Stimulated activated naive B cell treated with anti-CD40 and anti-IgM and Interleukin-4, amounts not matched to agents 10 μg/mL and 1 μg/mL and 100 μg/mL, for 72 hours (primary cell): ENCODE measurements around the gene CCR7.
A peak's percentile ranks its signal among the peaks of the same experiment; 100 is the strongest.

Experiments used
- ATAC-seq, 2 donors: fragments of 150-1000 bp; cut with Tn5 transposase; replicated peaks; 2 replicates each; pipeline ENCODE4 v1.10.0; 2021; ENCODE audit warnings: moderate library complexity in 1 of 2
- DNase-seq: peaks from one replicate; pipeline ENCODE4 v3.0.0; 2021
- H3K27ac Mint-ChIP-seq: one replicate; pipeline ENCODE4 v1.8.0; 2022; ENCODE audit warnings: mild to moderate bottlenecking, mixed read lengths
- H3K27me3 Mint-ChIP-seq, 2 donors: one replicate each; pipeline ENCODE4 v1.8.0; 2022; ENCODE audit warnings: mixed read lengths in 2 of 2
- H3K36me3 Mint-ChIP-seq, 2 donors: one replicate each; pipeline ENCODE4 v1.8.0; 2022; ENCODE audit warnings: mixed read lengths in 2 of 2, mild to moderate bottlenecking in 1 of 2
- H3K4me1 Mint-ChIP-seq, 2 donors: one replicate each; pipeline ENCODE4 v1.8.0; 2022; ENCODE audit warnings: mixed read lengths in 2 of 2, mild to moderate bottlenecking in 1 of 2
- H3K4me3 Mint-ChIP-seq, 2 donors: one replicate each; pipeline ENCODE4 v1.8.0; 2022; ENCODE audit warnings: mild to moderate bottlenecking in 2 of 2, mixed read lengths in 2 of 2, moderate library complexity in 1 of 2
- H3K9me3 Mint-ChIP-seq, 2 donors: one replicate each; pipeline ENCODE4 v1.8.0; 2022; ENCODE audit warnings: mixed read lengths in 2 of 2, mild to moderate bottlenecking in 1 of 2

Gene CCR7

GRCh38 chr17:40564883-40565768, at the start of gene CCR7:
Gene CCR7, minus strand, starts transcription at chr17:40565472. Its CDS starts 63 bp downstream, at chr17:40565409.
- Mint-ChIP-seq H3K4me3 (peak within 1 kb of the TSS; percentile 89 to 98), H3K27ac (peak within 1 kb of the TSS; percentile 100), H3K9me3 (peaks cover 0 to 4% of the 10 kb centered on the region in 2 donors), H3K4me1 (peaks cover 43 to 88% of the 10 kb centered on the region in 2 donors), H3K27me3 (no peaks in the 10 kb centered on the region), H3K36me3 (peaks cover 51 to 57% of the 10 kb centered on the region in 2 donors)
- ATAC-seq (peak; percentile 38 to 56), DNase-seq (peak; percentile 85)

DNA sequence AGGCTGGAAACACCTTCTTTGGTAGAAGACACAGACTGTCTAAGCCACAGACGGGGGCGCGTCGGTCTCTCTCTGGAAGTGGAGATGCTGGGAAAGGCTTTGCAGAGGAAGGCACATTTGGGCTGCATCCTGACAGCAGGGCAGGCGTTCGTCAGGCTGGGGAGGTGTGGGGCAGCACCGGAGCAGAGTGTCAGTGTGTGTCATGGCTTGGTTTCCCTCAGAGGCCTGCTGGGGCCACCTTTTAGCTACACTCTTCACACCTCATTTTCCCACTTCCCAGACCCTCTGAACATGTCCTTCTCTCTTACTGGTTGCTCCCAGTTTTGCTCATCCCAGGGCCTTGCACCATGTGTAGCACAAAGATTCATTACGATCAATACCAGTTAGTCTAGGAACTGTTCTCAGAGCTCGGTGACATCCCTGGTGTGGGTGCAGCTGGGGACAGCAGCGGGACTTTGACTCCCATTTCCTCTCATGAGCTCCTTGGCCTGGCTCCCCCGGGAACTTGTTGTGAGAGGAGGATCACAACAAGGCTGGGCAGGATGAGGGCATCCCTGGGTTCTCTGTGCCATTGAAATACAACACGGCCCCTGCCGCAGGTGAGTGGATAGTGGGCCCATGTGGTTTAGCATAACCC, 49.3 kb upstream of the CCR7 start:
- H3K36me3 Mint-ChIP-seq: no peaks in the 10 kb centered on the region
- H3K4me1 Mint-ChIP-seq: peaks cover 64 to 89% of the 10 kb centered on the region in 2 donors
- no peaks in the 10 kb centered on the region for H3K27me3 Mint-ChIP-seq
- H3K4me3 Mint-ChIP-seq: peak overlapping the region; percentile 60 to 62
- ATAC-seq: no peak
- peak overlapping the region; percentile 95 for H3K27ac Mint-ChIP-seq
- no peak for DNase-seq
- H3K9me3 Mint-ChIP-seq: no peaks in the 10 kb centered on the region

DNA sequence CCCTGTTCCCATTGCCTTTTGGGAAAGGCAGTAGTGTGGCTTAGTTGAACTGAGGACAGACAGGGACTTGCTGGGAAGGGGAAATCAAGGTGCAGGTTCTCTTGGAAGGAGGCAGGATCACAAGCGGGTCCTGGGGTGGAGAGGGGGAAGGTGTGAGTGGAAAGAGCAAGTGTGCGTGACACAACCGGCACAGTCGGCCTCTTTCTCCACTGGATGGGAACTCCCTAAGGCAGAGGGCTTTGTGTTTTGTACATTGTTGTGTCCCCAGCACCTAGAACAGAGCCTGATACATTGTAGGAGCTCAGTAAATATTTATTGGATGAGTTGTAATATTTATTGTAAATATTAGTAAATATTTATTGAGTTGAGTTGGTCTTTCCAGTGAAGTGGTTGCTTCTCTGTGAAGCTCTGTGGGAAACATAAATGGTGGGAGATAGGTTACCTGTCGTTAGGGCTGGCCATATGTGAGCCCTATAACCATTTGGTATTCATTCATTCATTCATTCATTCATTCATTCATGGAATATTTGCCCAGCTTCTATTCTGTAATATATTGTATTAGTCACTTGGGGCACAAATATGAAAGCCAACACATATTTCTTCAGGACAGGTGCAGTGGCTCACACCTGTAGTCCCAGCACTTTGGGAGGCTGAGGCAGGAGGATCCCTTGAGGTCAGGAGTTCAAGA, 48.3 kb upstream of the CCR7 start:
- Mint-ChIP-seq H3K9me3 (no peaks in the 10 kb centered on the region), H3K27me3 (no peaks in the 10 kb centered on the region), H3K4me3 (peak overlapping the region in 1 of 2 donors; percentile 29), H3K36me3 (no peaks in the 10 kb centered on the region), H3K27ac (peak overlapping the region; percentile 92), H3K4me1 (peaks cover 67 to 90% of the 10 kb centered on the region in 2 donors)
- ATAC-seq: no peak
- DNase-seq: no peak

GRCh38 chr17:40612599-40613244, 47.5 kb upstream of the CCR7 start:
- Mint-ChIP-seq H3K36me3 (no peaks in the 10 kb centered on the region), H3K27ac (peak overlapping the region; percentile 92), H3K4me1 (peaks cover 70 to 94% of the 10 kb centered on the region in 2 donors), H3K4me3 (peak overlapping the region in 1 of 2 donors; percentile 29), H3K27me3 (no peaks in the 10 kb centered on the region), H3K9me3 (no peaks in the 10 kb centered on the region)
- no peak for ATAC-seq
- no peak for DNase-seq

DNA sequence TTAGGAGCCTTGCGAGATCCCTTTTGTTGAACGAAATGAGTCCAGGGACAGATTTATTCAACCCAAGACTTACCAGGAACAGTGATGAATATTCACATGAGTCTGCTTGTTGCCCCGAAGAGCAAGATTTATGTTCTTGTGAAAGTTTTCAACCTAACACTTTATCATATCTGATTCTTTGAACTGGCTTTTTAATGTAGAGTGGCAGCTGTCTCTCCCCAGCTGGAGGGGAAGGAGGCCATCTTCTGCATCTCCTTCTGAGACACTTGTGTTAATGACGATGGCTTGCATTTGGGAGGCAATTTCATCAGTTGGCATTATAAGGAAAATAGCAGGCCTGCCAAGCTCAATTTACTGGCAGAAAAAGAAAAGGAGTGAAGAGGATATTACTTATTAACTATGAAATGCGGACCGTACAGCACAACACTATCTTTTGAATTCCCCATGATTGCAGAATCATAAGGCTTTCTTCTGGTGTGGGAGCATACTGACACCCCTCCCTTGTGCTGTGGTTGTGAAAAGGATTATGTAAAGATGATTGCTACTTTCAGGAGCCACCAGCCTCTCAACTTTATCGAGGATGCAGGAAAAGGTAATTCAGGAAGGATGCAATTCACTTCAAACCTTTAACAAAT, 46.7 kb upstream of the CCR7 start:
- no peak for ATAC-seq
- DNase-seq: no peak
- H3K27me3 Mint-ChIP-seq: no peaks in the 10 kb centered on the region
- peak overlapping the region; percentile 25 for H3K27ac Mint-ChIP-seq
- no peak overlapping the region for H3K4me3 Mint-ChIP-seq
- no peaks in the 10 kb centered on the region for H3K36me3 Mint-ChIP-seq
- no peaks in the 10 kb centered on the region for H3K9me3 Mint-ChIP-seq
- peaks cover 68 to 94% of the 10 kb centered on the region in 2 donors for H3K4me1 Mint-ChIP-seq

DNA sequence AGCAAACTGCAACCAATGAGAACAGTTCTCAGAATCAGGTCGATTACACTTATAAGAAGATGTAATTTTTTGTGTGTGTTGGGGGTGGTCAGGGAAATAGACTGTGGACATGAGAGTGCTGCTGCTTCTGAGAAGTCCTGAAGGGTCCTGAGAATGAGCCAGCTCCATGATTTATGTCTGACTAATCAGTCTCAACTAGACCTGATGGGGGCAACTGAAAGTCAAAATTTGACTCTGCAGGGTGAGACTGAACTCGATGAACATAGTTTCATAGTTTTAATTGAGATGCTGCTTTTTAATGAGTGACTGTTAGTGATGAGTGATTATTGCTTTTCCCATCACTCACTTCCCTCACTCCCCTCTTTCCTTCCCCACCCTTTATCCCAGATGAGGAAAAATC, 45.1 kb upstream of the CCR7 start:
- H3K27ac Mint-ChIP-seq: peak overlapping the region; percentile 68
- DNase-seq (no peak), ATAC-seq (no peak)

GRCh38 chr17:40608061-40608581, 42.8 kb upstream of the CCR7 start:
- no peak overlapping the region for H3K4me3 Mint-ChIP-seq

More for the DNA sequence above, 45.1 kb upstream of the CCR7 start:
- H3K36me3 Mint-ChIP-seq: no peaks in the 10 kb centered on the region
- no peak overlapping the region for H3K4me3 Mint-ChIP-seq
- peaks cover 54 to 81% of the 10 kb centered on the region in 2 donors for H3K4me1 Mint-ChIP-seq
- no peaks in the 10 kb centered on the region for H3K27me3 Mint-ChIP-seq
- H3K9me3 Mint-ChIP-seq: no peaks in the 10 kb centered on the region

DNA sequence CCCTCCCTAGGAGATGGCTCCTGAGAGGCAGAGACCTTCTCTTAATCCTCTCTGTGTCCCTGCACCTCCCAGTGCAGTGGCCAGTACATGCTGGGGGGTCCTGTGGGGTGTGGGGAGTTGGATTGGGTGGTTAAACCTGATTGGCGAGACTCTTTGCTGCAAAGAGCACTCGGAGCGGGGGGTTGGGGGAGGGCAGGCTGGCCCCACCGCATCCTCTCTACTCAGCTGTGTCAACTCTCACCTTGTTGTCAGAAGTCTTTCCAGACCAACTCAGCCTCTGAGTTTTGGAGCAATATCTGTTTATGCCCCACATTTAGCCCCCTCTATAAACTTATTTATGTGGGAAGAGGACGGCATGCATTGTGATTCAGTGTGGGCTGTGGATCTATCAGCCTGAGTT, 42.4 kb upstream of the CCR7 start:
- ATAC-seq (no peak), DNase-seq (no peak)
- H3K4me3 Mint-ChIP-seq: no peak overlapping the region
- H3K27me3 Mint-ChIP-seq: no peaks in the 10 kb centered on the region
- peak overlapping the region; percentile 9 for H3K27ac Mint-ChIP-seq
- no peaks in the 10 kb centered on the region for H3K36me3 Mint-ChIP-seq
- no peaks in the 10 kb centered on the region for H3K9me3 Mint-ChIP-seq
- H3K4me1 Mint-ChIP-seq: peaks cover 57 to 81% of the 10 kb centered on the region in 2 donors

More at GRCh38 chr17:40608061-40608581, 42.8 kb upstream of the CCR7 start:
- Mint-ChIP-seq H3K4me1 (peaks cover 55 to 81% of the 10 kb centered on the region in 2 donors), H3K27ac (no peak overlapping the region), H3K9me3 (no peaks in the 10 kb centered on the region), H3K36me3 (no peaks in the 10 kb centered on the region), H3K27me3 (no peaks in the 10 kb centered on the region)
- ATAC-seq (peak in 1 of 2 donors; percentile 28), DNase-seq (no peak)

- DNase-seq: no peak
- H3K4me1 Mint-ChIP-seq: peaks cover 57 to 83% of the 10 kb centered on the region in 2 donors
- no peaks in the 10 kb centered on the region for H3K36me3 Mint-ChIP-seq
- H3K9me3 Mint-ChIP-seq: no peaks in the 10 kb centered on the region
- no peak overlapping the region for H3K4me3 Mint-ChIP-seq
- no peaks in the 10 kb centered on the region for H3K27me3 Mint-ChIP-seq
- H3K27ac Mint-ChIP-seq: no peak overlapping the region
- ATAC-seq: no peak
Measured at GRCh38 chr17:40606548-40607353, 41.5 kb upstream of the CCR7 start.

DNA sequence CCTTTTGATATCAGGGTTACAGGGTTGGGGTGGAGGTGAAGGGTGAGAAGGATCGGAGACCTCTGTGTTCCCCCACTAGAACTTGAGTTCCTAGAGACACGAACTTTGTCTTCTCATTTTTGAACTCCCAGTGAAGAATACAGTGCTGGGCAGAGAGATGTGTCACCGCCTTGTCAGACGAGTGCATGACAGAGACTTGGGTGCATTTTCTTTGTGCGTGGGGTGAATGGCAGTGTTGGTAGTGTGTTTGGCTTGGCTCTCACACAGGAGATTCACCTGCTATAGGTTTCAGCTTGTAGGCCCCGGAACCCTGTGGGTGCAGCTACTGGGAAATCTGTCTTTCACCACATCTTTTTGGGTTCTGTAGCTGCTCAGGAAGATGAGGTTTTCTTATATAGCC, 40.0 kb upstream of the CCR7 start:
- no peak for DNase-seq
- peaks cover 62 to 87% of the 10 kb centered on the region in 2 donors for H3K4me1 Mint-ChIP-seq
- peak overlapping the region; percentile 67 for H3K27ac Mint-ChIP-seq
- ATAC-seq: no peak
- H3K4me3 Mint-ChIP-seq: no peak overlapping the region
- H3K36me3 Mint-ChIP-seq: no peaks in the 10 kb centered on the region
- no peaks in the 10 kb centered on the region for H3K9me3 Mint-ChIP-seq
- no peaks in the 10 kb centered on the region for H3K27me3 Mint-ChIP-seq

GRCh38 chr17:40604327-40605080, 39.2 kb upstream of the CCR7 start:
- H3K4me1 Mint-ChIP-seq: peaks cover 61 to 85% of the 10 kb centered on the region in 2 donors
- no peaks in the 10 kb centered on the region for H3K36me3 Mint-ChIP-seq
- peak overlapping the region in 1 of 2 donors; percentile 30 for H3K4me3 Mint-ChIP-seq
- DNase-seq (no peak), ATAC-seq (peak in 1 of 2 donors; percentile 15)
- no peaks in the 10 kb centered on the region for H3K27me3 Mint-ChIP-seq
- peak overlapping the region; percentile 97 for H3K27ac Mint-ChIP-seq
- no peaks in the 10 kb centered on the region for H3K9me3 Mint-ChIP-seq
